ENCODE measurements around the gene BEGAIN. TPM values are rescaled to one million over a fixed set of nuclear protein-coding genes. Genes with fewer than 3 reads are reported as not detected.

Gene BEGAIN
- total RNA-seq, 1 experiment from 2014 or later = 37.8 TPM

DNA sequence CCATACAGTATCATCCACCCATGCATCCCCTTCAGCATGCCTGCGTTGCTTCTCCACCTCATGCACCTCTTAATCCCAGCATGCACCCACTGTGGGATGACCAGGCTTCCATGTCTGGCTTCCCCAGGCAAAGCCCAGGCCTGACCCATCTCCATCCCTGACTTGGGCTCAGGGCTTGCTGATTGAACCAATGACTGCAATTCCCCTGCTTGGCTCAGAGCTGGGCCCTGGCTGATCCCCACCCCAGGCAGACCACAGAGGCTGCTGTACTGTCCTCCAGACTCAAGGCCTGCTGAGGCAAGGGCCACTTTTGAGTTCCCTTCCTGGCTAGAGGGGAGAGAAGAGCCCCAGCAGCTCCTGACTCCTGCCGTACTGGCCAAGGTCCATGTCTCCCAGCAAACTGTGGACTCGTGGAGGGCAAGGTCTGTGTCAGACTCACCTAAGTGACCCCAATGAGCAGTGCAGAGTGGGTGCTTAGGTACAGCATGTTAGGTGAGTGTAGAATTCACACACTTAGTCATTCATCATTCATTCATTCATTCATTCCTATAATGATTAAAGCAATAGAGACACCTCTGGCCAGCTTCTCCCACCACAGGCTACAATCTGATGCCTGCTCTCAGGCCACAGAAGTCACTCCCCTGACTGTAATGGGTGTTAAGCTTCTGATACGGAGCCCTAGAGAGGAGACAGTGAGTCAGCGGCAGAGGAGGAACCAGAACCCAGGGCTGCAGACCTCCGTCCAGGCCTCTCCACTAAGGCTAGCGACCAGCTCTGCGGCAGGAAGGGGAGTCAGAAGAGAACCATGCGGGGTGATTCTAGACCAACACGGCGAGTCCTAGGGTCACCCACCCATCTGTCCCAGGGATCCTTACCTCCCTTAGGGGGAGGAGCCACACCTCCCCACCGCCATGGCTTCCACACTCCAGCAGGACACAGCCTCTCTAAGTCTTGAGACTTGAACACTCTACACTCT is 2.9 kb downstream of the BEGAIN start:
- DNase-seq (ENCODE audit: extremely low read depth, low read depth) = no peak

DNA sequence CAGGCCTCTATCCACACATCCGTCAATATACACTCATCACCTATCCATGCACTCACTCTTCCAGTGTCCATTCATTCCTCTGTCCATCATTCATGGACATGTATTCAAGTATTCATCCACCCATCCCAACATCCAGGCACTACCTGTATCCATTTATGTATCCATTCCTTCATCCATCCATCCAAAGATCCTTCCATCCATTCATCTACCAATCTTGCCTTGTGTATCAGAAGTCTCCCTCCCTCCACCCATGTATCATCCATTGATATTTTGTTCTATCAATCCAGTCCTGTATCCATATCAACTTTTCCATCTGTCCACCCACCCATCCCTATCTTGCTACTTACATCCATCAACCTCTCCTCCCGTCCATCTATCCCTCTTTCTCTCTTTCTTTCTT is 4.0 kb downstream of the BEGAIN start:
- DNase-seq (ENCODE audit: extremely low read depth, low read depth) = no peak

DNA sequence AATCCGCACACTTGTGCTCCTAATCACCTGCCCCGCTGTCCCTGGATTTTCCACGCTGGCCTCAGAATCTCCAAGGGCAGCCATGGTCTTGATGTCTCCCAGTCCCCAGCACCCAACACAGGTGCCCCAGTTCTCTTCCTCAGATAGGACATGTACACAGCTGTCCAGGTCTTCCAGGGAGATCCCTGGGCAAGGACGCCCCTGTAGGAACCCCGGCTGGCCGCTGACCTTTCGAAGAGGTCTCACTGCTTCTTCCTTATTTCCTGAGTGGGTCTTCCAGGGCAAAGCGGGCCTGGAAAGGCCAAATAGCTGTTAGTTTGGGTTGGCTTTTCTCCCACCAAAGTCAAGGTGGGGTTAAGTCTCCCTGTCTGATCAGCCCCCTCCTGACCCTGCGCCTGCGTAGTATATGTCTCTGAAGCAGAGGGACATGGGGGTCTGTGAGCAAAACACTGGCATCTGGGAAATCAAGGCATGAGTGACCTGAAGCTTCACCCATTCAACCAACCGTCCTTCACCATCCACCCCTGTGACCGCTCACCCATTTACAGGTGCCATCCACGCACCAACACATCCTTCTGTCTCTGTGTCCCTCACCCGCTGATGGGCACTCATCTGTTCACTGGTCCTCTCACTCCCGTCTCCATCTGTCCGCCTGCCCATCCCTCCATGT is 4.6 kb downstream of the BEGAIN start:
- no peak for DNase-seq (ENCODE audit: extremely low read depth, low read depth)

DNA sequence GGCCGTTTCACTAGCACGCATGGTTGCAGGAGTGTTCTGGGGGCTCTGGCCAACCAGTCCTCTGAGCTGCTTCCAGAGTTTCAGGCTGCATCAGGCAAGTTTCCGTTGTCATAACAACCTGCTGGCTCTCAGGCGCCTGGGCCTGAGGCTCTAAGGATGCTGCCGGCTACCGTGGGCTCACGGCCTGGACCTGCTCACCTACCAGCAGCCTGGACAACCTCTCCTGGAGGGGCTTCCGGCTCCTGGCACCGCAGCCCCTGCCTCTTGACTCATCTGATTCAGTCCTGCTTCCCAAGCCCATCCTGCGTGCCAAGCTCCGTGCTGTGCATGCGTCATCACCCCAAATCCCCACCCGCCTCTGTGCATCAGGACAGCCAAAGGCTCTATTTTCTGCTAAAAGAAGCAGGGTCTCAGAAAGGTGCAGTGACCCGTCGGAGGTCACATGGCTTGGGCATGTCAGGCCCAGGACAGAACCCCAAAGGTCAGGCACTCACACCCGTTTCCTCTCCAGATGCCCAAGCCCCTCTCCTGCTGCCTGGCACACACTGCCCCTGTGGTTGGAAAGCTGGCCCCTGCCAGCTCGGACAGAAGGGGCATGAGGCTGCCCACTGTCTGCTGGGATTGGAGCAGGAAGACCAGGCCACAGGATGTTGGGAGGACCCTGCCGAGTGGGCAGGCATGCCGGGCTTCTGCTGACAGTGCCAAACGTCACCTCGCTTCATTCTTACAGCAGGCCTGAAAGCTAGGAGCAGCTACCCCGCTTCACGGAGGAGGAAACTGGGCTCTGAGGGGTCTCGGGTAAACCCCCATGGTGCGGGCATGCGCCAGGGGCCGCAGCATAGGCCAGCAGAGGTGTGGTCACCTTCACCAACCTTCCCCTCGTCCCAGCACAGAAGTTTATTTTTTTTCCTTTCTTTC is 5.7 kb downstream of the BEGAIN start:
- no peak for DNase-seq (ENCODE audit: extremely low read depth, low read depth)

DNA sequence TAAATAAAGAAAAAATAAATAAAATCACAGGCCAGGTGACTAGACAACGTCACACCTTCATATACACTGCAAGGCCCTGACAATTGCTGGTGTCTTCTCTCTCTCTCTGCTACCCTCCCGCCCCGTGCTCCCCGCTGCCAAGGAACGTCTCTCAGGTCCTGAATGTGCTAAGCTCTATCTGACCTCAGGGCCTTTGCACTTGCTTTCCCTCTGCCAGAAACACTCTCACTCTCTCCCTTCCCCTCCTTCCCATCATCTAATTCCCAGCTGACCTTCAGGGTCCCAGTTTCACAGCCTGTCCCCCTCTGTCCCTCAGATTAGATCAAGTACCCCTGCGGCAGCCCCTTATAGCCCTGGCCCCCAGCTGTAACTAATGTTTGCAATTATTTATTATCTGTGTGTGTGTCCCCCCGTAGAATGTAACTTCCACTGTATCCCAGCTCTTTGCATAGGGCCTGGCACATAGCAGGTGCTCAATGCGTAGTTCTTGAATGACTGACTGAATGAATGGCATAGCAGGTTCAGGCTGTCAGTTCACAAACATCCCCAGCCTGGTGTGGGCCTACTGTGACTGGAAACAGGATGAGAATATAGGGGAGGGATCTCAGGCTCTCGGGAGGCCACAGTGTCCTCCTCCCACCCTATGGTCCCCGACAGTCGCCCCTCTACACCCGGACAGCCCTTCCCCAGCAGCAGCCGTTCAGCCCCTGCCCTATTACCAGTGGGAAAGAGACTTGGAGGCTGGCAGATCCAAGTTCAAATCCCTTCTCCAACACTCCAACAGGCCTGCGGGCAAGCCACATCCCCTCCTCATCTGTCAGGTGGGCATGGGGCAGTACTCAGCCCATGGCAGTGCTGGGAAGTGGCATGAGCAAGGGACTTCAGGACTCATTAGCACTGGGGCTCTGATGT is 6.6 kb downstream of the BEGAIN start:
- no peak for DNase-seq (ENCODE audit: extremely low read depth, low read depth)

DNA sequence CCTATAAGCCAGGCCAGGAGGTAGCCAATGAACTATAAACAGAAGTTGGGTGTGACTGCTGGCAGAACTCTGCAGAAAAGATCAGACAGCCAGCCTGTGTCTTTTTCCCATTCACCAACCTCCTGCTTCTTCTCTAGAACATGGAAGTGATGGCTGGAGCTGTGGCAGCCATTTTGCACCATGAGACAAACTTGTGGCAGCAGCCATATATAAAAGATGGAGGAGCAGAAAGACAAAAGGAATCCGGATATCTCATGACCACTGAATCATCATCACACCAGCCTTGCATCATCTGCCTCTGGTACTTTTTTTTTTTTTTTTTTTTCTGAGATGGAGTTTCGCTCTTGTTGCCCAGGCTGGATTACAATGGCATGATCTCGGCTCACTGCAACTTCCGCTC is 8.7 kb downstream of the BEGAIN start:
- no peak for DNase-seq (ENCODE audit: extremely low read depth, low read depth)

DNA sequence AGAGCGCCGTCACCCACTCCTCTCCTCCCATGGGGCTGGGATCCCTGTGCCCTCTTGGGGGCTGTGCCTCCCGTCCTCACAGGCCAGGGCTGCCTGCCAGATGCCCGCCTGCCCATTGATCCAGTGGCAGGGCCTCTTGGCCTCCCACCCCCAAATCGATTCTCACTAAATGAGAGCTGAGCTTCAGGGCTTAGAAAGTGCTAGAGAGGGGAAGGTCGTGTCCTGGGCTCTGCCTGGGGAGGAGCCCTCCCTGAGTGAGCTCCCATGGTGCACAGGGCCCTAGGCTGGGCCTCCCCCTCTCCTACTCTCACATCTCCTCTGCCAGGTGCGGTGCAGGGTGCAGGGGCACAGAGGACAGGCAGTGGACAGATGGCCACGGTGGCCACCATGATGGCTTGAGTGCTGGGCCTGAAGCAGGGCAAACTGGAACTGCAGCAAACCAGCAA is 9.2 kb downstream of the BEGAIN start:
- DNase-seq (ENCODE audit: extremely low read depth, low read depth) = no peak

DNA sequence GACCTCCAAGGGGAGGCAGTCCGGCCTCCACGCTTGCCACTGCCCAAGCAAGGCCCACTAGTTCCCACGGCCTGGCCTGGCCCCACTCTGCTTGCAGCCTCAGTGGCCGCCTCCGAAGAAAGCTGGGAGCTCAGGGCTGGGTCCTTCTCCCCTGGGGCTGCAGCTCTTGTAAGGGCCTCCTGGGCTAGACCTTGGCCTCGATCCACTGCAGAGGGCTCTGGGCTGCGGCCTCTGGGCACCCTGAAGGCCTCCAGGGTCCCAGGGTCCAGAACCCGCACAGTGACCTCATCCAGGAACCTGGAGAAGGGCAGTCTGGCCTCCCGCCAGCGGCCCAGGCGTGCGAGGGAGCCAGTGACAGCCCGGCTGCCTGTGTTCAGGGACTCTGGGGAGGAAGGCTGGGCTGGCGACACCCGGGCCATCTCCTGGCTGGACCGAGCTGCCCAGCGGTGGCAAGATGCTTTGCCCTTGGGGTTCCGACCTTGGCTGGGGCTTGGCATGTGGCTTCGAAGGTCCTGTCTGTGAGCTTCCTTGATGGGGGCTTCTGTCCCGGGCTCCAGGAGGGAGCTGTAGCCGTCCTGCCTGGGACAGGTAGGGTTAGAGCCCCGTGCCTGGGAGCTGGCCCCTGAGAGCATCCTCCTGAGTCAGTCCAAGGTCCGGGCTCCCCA is 9.8 kb downstream of the BEGAIN start:
- DNase-seq (ENCODE audit: extremely low read depth, low read depth) = no peak

DNA sequence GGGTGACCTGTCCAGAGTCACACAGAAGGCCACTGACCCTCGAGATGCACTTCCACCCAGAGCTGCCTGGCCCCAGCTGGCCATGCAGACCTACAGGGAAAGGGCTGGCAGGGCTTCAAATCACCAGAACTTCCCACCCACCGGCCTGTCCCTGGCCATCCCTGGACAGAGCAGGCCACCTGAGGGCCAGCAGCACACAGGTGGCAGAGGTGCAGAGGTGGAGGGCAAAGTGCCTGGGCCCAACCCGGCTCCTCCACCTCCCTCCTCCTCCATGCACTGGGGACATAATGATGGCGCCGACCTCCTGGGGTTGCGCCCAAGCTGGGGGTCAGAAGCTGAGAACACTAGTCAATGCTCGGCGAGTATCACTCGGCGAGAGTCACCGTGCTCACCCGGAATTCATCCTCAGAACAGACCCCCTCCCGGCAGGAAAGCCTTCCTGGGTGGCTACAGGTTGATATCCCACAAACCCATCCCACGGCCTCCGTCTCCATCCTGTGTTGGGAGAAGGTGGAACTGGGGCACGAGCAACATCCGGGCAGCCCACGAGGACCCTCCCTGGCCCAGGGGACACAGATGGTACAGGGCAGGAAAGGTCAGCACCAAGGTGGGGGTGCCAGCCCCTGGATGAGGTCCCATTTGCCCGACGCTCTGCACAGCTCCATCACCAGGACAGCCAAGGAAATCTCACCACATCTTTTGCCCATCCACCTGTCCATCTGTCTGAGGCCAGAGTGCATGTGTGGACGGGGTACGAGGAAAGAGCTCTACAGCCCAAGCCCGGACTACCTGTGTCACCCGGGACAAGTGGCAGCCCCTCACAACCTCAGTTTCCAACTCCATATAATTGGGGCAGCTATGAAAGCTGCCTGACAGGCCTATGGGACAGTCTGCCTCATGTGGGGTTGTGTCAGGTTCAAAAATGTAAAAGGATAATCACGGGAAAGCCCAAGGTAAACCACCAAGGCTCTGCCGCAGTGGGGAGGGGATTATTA is 10.8 kb downstream of the BEGAIN start:
- DNase-seq (ENCODE audit: extremely low read depth, low read depth) = no peak

DNA sequence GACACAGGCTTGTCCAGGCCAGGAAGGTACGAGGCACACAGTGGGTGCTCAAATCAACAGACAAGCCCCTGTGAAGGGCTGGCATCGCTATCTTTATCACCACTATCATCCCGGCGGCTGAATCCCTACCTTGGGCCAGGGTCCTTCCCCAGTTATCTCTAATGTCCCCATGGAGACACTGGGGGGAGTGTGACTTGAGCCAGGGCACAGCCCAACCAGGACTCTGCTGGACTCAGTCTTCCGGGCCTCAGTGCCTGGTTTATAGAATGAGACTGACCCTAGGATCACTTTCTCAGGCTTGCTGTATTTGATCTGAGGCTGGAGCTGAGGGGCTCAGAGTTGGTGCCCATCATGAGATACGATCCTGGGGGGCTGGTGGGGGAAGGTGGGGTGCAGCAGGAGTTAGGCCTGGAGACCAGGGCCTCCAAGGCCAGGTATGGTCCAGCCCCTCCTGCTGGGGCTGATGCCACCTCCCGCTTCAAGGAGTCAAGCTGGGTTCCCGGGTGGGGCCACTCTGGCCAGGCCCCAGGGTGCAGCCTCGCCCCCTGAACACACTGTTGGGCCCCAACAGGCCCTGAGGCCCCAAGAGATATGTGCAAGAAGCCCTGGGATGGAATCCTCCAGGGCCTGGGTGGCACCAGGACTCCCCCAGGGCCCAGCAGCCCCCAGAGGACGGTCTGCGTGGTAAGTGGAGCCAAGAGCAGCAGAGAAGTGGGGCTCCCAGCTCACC is 11.8 kb downstream of the BEGAIN start:
- DNase-seq (ENCODE audit: extremely low read depth, low read depth) = no peak

DNA sequence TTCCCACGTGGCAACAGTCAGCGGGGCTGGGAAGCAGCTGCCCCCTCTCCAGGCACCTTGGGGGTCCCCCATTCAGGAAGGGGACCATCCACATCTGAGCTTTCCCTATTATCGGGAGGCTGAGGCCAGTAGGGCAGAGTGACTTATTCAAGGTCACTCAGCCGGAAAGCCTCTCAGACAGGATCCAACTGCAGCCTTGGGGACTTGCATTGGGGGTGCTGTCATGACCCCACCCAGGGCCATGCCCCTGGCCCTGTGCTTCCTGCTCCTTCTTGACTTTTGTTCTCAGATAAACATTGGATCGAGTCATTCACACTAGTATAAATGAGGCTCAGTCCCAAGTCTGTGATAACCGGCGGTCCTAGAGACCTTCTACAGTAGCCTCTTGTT is 12.6 kb downstream of the BEGAIN start:
- no peak for DNase-seq (ENCODE audit: extremely low read depth, low read depth)

DNA sequence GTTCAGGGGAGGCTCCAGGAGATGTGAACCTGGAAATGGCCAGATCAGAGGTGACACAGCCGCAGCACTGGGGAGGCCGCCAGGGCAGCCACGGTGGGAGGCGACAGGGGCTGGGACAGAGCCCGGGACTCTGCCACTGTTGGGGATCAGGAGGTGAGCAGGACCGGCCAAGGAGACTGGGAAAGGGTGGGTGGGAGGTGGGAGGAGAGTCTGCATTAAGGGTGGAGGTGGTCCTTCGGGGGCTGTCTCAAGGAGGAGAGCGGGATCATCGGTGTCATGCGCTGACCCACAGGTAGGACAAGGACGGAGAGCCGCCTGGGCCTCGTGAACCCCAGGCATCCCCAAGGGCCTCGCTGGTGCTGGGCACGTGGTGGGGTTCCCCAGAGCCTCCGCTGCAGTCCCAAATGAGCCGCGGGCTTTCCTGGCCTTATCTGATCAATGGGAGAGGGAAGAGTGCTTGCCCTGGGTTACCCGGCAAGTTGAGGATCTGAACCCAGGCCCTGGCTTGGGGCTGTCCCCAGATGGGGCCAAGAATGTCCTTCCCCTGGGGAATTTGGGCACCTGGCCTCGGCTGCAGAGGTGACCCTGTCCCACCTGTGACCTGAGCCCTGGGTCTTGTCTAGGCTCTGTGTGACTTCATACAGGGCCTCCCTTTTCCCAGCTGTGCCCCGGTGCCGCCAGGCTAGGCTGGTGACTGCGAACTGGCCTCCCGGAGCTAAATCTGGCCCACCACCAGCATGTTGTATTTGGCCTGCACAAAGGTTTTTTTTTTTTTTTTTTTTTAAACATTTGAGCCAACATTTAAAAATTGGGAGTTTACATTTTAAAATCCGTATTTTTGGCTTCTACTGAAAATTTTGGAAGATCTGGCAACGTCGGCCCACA is 13.2 kb downstream of the BEGAIN start:
- no peak for DNase-seq (ENCODE audit: extremely low read depth, low read depth)

DNA sequence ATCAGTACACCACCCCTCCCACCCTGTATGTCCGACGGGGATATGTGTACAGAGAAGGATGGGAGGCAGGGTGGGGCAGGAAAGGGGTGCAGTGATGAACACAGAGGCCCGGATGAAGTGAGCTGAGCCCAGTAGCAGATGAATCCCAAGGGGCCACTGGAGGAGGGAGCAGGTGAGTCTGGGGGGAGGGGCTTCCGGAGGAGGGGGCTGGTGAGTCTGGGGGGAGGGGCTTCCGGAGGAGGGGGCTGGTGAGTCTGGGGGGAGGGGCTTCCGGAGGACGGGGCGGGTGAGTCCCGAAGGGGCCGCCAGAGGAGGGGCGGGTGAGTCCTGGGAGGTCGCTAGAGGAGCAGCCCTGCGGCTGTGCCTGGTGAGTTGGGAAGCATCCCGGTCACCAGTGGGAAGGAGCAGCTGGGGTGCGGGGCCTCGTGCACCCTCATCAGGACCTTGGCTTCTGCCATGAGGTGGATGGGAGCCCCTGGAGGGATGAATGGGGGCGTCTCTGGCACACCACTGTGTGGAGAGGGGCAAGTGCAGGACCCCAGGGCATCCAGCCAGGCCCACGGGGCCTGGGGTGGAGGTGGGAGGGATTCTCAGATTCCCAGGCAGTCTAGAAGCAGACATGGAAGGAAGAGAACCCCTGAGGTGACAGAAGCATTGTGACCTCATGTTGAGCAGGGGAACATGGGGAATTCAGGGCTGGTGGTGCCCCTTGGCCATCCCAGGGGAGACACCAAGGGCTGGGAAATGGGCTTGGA is 14.0 kb downstream of the BEGAIN start:
- no peak for DNase-seq (ENCODE audit: extremely low read depth, low read depth)

DNA sequence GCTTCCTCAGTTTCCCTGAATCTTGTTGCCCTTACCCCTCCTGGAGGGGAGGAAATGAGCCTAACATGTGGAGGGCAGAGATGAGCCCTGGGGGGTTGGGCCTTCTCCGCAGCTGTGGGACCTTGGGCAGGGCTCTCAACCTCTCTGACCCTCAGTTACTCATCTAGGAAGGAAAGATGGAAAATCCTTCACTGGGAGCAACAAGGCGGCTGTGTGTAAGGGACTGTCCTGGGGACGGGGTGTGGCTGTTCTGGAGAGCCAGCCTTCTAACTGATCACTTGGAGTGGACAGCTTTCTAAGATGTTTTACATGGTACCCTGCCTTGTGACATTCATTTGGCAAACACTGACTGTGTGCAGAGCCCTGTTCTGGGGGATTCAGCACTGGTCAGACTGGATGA is 14.7 kb downstream of the BEGAIN start:
- DNase-seq (ENCODE audit: extremely low read depth, low read depth) = no peak

DNA sequence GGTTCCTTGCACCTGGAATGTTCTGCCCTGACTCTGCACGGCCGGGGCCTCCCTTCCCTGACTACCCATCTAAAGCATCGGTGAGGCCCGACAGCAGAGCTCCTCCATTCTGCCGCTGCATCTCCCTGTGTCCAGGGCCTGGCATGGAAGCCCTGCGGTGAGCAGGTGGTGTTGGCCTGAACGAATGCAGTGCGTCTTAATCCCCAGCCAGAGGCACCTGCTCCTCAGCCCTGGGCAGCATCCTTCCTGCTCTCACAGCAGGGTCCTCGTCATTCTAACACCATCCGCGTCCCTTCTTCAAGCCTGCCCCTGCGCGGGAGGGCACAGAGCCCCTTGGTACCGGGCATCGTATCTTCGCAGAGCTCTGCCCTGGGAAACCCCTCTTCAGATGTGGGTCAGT is 15.4 kb downstream of the BEGAIN start:
- no peak for DNase-seq (ENCODE audit: extremely low read depth, low read depth)

Data from NCI-H460 (cell line).